Spleen (tissue), 11 donors: ENCODE results near the gene ZNF140. TPM values are rescaled to one million over a fixed set of nuclear protein-coding genes. Genes with fewer than 3 reads are reported as not detected.
A peak's percentile ranks its signal among the peaks of the same experiment; 100 is the strongest.

Source experiments
- DNase-seq: peaks from one replicate; pipeline ENCODE4 v3.0.0-alpha.2; 2020
- H3K27ac ChIP-seq, 8 donors: fragments of 200-600 bp; sonication (generic) in 7 of 8; 1 replicate in 4 of 8; 2 replicates in 4 of 8; pipeline versions ENCODE4 v1.5.0 to v1.8.0; 2016 to 2021; ENCODE audit warnings: inconsistent platforms in 4 of 8, mild to moderate bottlenecking in 4 of 8, moderate library complexity in 1 of 8
- H3K27me3 ChIP-seq, 7 donors: fragments of 200-600 bp; sonication (generic) in 6 of 7; replicated peaks in 1 of 7; 1 replicate in 4 of 7; 2 replicates in 3 of 7; pipeline versions ENCODE4 v1.5.0 to v1.8.0; 2016 to 2021; ENCODE audit warnings: inconsistent platforms in 3 of 7, mild to moderate bottlenecking in 1 of 7
- H3K36me3 ChIP-seq, 6 donors: fragments of 200-600 bp; sonication (generic) in 5 of 6; 1 replicate in 4 of 6; 2 replicates in 2 of 6; pipeline versions ENCODE4 v1.5.0 to v1.8.0; 2016 to 2021; ENCODE audit warnings: inconsistent platforms in 2 of 6
- H3K4me1 ChIP-seq, 6 donors: fragments of 200-600 bp; sonication (generic) in 5 of 6; 1 replicate in 3 of 6; 2 replicates in 3 of 6; pipeline versions ENCODE4 v1.5.0 to v1.8.0; 2016 to 2021; ENCODE audit warnings: inconsistent platforms in 3 of 6
- H3K4me3 ChIP-seq, 8 donors: fragments of 200-600 bp; sonication (generic) in 7 of 8; 1 replicate in 4 of 8; 2 replicates in 4 of 8; pipeline versions ENCODE4 v1.5.0 to v1.8.0; 2016 to 2021; ENCODE audit warnings: inconsistent platforms in 4 of 8, mild to moderate bottlenecking in 4 of 8, moderate library complexity in 2 of 8
- H3K9me3 ChIP-seq, 8 donors: fragments of 200-600 bp; sonication (generic) in 7 of 8; 1 replicate in 4 of 8; 2 replicates in 4 of 8; pipeline versions ENCODE4 v1.5.0 to v1.8.0; 2016 to 2021; ENCODE audit warnings: inconsistent platforms in 4 of 8
- CTCF ChIP-seq, 11 experiments: fragments of 200-600 bp in 7 of 11; fragments of 450-650 bp in 4 of 11; sonication (generic) in 4 of 11; IDR thresholded peaks in 8 of 11; conservative IDR thresholded peaks in 3 of 11; 1 replicate in 7 of 11; 2 replicates in 4 of 11; pipeline versions ENCODE4 v1.4.0 to v1.8.0; 2016 to 2021; ENCODE audit warnings: antibody characterized with exemption in 11 of 11, inconsistent platforms in 4 of 11, mild to moderate bottlenecking in 1 of 11
- POLR2A ChIP-seq, 3 donors: fragments of 450-650 bp; IDR thresholded peaks; one replicate each; pipeline ENCODE4 v1.5.1; 2017; ENCODE audit warnings: antibody characterized with exemption in 3 of 3, mild to moderate bottlenecking in 1 of 3
- POLR2AphosphoS5 ChIP-seq, 3 donors: sonication (generic); formaldehyde crosslinking; IDR thresholded peaks; one replicate each; pipeline ENCODE4 v1.5.1; 2017; ENCODE audit warnings: antibody characterized with exemption in 3 of 3
- WGBS, 5 donors: extraction: QIAGEN DNeasy Blood & Tissue Kit in 3 of 5; methylation state at CpG; one replicate each; pipeline versions ENCODE4 v1.1.5 to v1.1.7; 2013 to 2018; 5-methylcytosine and 5-hydroxymethylcytosine counted together
- intact Hi-C: fragments of 100-400 bp; cut with DNase I; formaldehyde crosslinking; loops from one replicate; pipeline ENCODE4 v1.15.0; 2023; ENCODE audit warnings: low total_unique reads
- polyA plus RNA-seq, 3 donors: library from polyadenylated mRNA; stranded (reverse); fragments of 200-250 nt; gene quantifications; one replicate each; pipeline ENCODE4 v1.2.1, GENCODE V29; 2013
- total RNA-seq, 7 donors: library from RNA; depleted of rRNA in 3 of 7; stranded (reverse); fragments of >200 nt in 3 of 7; fragmentation: NEBNext Ultra II Directional in 4 of 7; extraction: Animal tissue kit (Norgen Biotek cat#: 25700) in 4 of 7; gene quantifications; one replicate each; pipeline versions ENCODE4 v1.1.0 to v1.2.1, GENCODE V29; 2016 to 2021
- donor health status: healthy with polysubstance abuse.
- donor health status: DM: no; HTN: no; CAD: no; lungs with moderate emphysema.
- donor health status: DM: no; HTN: no; CAD: no.
- donor health status: Bipolar disorder and iron deficiency.
- donor health status: healthy.
- donor health status: DM: no; HTN: no; CAD: no.
- donor health status: DM: yes; HTN: yes; CAD: no.

ZNF140 gene
- total and polyA plus RNA-seq, 10 donors = 14.9 to 25.0 (median 17.0) TPM

GRCh38 chr12:133156125-133156690 lies 75.5 kb downstream of the ZNF140 start:
- DNase-seq = no peak
- no peak overlapping the region for H3K27ac ChIP-seq
- peak overlapping the region in 1 of 8 donors; percentile 24 for H3K4me3 ChIP-seq
- TF ChIP-seq POLR2A (IDR thresholded peaks at IDR 0.05) (no peak), POLR2AphosphoS5 (IDR thresholded peaks at IDR 0.05) (no peak), CTCF (IDR thresholded peaks at IDR 0.05 in 8 of 11, conservative IDR thresholded peaks at IDR 0.05 in 3 of 11) (no peak)
- H3K9me3 ChIP-seq = peaks cover 57 to 100% (median 100%) of the 10 kb centered on the region in 8 donors
- no peaks in the 10 kb centered on the region for H3K27me3 ChIP-seq
- no peaks in the 10 kb centered on the region for H3K4me1 ChIP-seq
- intact Hi-C loops = no loop called here
- H3K36me3 ChIP-seq = peaks cover 20 to 78% (median 69%) of the 10 kb centered on the region in 6 donors
- WGBS, 5 donors = 92 to 98% (median 96%) methylated on average over 2 of the region's 2 CpGs

Other genes starting within 250 kb of the ZNF140 start
- gene CHFR, start 193.3 kb upstream of the ZNF140 start, total RNA-seq = 10 to 100 TPM; 60.4 to 87.2 (median 68.1) TPM
- gene CHFR, start 193.3 kb upstream of the ZNF140 start, polyA plus RNA-seq = 10 to 100 TPM; 26.7 to 46.1 (median 41.8) TPM
- gene ZNF605, start 124.6 kb upstream of the ZNF140 start, total RNA-seq = 10 to 100 TPM; 11.0 to 18.9 (median 12.5) TPM
- gene ZNF605, start 124.6 kb upstream of the ZNF140 start, polyA plus RNA-seq = 1 to 10 TPM; 1.6 to 3.3 (median 1.9) TPM
- 10 to 100 TPM; 13.2 to 28.7 (median 20.6) TPM for gene ZNF26, start 94.6 kb upstream of the ZNF140 start, total RNA-seq
- 1 to 10 TPM; 4.0 to 6.1 (median 5.6) TPM for gene ZNF26, start 94.6 kb upstream of the ZNF140 start, polyA plus RNA-seq
- 10 to 100 TPM; 20.9 to 36.3 (median 31.6) TPM for gene ZNF84, start 43.4 kb upstream of the ZNF140 start, total RNA-seq
- gene ZNF84, start 43.4 kb upstream of the ZNF140 start, polyA plus RNA-seq = 10 to 100 TPM in 2 of 3 donors, 1 to 10 TPM in 1; 8.6 to 13.4 (median 11.2) TPM
- 1 to 10 TPM; 2.3 to 5.8 (median 3.2) TPM for gene ZNF891, start 49.4 kb downstream of the ZNF140 start, total RNA-seq
- under 1 TPM; 0.37 to 0.96 (median 0.39) TPM for gene ZNF891, start 49.4 kb downstream of the ZNF140 start, polyA plus RNA-seq
- gene ZNF10, start 49.7 kb downstream of the ZNF140 start, total RNA-seq = 10 to 100 TPM in 3 of 7 donors, 1 to 10 TPM in 4; 7.7 to 22.1 (median 9.3) TPM
- 1 to 10 TPM; 3.3 to 4.9 (median 4.3) TPM for gene ZNF10, start 49.7 kb downstream of the ZNF140 start, polyA plus RNA-seq
- gene ZNF268, start 100.6 kb downstream of the ZNF140 start, total RNA-seq = 10 to 100 TPM; 20.0 to 27.0 (median 22.5) TPM
- 1 to 10 TPM; 3.0 to 5.1 (median 3.5) TPM for gene ZNF268, start 100.6 kb downstream of the ZNF140 start, polyA plus RNA-seq
- gene ANHX, start 155.0 kb downstream of the ZNF140 start, total RNA-seq = not detected
- not detected for gene ANHX, start 155.0 kb downstream of the ZNF140 start, polyA plus RNA-seq